Subcutaneous adipose tissue (tissue), 4 donors: ENCODE data around the gene UROC1. TPM values are rescaled to one million over a fixed set of nuclear protein-coding genes. Genes with fewer than 3 reads are reported as not detected.

Source experiments
- CTCF ChIP-seq: fragments of 450-650 bp; IDR thresholded peaks from one replicate; pipeline ENCODE4 v1.5.1; 2016; ENCODE audit warnings: low read depth, mild to moderate bottlenecking, control low read depth, antibody characterized with exemption, moderate library complexity
- total RNA-seq, 4 donors: library from RNA; depleted of rRNA; stranded (reverse); fragments of >200 nt; gene quantifications; one replicate each; pipeline ENCODE4 v1.1.0, GENCODE V29; 2016

The UROC1 gene
- total RNA-seq, 4 donors from 2014 or later, result not detected

GRCh38 chr3:126516936-126517290 lies 660 bp downstream of the UROC1 start:
- no peak for TF ChIP-seq CTCF

- no peak for TF ChIP-seq CTCF
Measured at GRCh38 chr3:126516152-126516935, 1.2 kb downstream of the UROC1 start.

- TF ChIP-seq CTCF, result no peak
Measured at GRCh38 chr3:126515066-126515706, 2.4 kb downstream of the UROC1 start.

- TF ChIP-seq CTCF, result no peak
Measured at GRCh38 chr3:126514161-126514560, 3.4 kb downstream of the UROC1 start.

- no peak for TF ChIP-seq CTCF
Measured at GRCh38 chr3:126512916-126513650, 4.5 kb downstream of the UROC1 start.

- TF ChIP-seq CTCF, result no peak
Measured at GRCh38 chr3:126512026-126512425, 5.5 kb downstream of the UROC1 start.

- TF ChIP-seq CTCF, result no peak
Measured at GRCh38 chr3:126511291-126511690, 6.3 kb downstream of the UROC1 start.
